Measurements from ENCODE around the gene DNAAF1. TPM values are rescaled to one million over a fixed set of nuclear protein-coding genes. Genes with fewer than 3 reads are reported as not detected.

Gene DNAAF1
- total RNA-seq, 4 donors from 2014 or later, result under 0.01 TPM; not detected in 3

DNA sequence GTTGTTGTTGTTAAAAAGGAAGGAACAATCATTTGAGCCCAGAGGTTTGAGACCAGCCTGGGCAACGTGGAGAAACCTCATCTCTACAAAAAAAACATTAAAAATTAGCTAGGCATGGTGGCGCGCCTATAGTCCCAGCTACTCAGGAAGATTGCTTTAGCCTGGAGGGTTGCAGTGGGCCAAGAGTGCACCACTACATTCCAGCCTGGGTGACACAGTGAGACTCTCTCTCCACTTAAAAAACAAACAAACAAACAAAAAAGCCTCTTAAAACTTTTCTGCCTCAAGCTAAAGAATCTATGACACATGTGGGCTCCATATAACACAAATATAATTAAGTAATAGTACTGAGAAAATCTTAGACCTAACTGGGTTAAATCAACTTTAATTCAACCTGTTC lies 40.9 kb upstream of the DNAAF1 start:
- 56 to 78% methylated on average over 3 of the region's 3 CpGs for WGBS, 2 donors
- peak overlapping the region in 3 of 4 donors; percentile 7 to 80 (median 60) for H3K27ac ChIP-seq

DNA sequence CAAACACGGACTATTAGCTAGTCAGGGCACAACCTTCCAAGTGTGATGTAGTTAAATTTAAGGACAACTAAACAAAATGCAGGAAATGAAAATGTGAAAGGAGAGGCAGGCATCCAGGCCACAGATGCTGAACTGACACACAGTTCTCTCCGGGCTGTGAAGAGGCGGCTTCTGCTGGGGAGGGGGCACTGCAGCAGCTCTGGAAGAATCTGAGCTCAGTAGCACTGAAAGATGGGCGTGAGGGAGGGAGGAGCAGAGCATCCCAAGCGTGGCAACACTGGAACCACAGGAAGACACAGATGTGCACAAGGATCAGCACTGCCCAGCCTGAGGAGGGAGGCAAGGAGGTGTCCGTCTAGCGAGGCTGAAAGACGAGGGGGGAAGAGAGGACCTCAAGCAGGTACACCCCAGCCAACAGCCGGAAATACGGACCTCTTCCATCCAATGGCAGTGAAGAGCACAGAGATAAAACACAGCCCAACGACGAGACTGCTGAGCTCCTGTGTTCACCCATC lies 39.8 kb upstream of the DNAAF1 start:
- Histone ChIP-seq H3K36me3 (peaks cover 0 to 57% (median 0%) of the 10 kb centered on the region in 3 donors), H3K4me1 (peaks cover 0 to 59% (median 7%) of the 10 kb centered on the region in 3 donors), H3K4me3 (no peak overlapping the region), H3K27ac (no peak overlapping the region), H3K9me3 (no peaks in the 10 kb centered on the region), H3K27me3 (no peaks in the 10 kb centered on the region)
- intact Hi-C loops (cut with DNase I), result no loop called here
- DNase-seq, result no peak
- WGBS, 2 donors, result 81% methylated on average over 11 to 12 of the region's 12 CpGs
- TF ChIP-seq CTCF (IDR thresholded peaks at IDR 0.05) (no peak), POLR2A (IDR thresholded peaks at IDR 0.05) (no peak)

More for the DNA sequence above, 40.9 kb upstream of the DNAAF1 start:
- Histone ChIP-seq H3K4me3 (no peak overlapping the region), H3K9me3 (no peaks in the 10 kb centered on the region), H3K4me1 (peaks cover 0 to 62% (median 7%) of the 10 kb centered on the region in 3 donors), H3K36me3 (peaks cover 0 to 62% (median 0%) of the 10 kb centered on the region in 3 donors), H3K27me3 (no peaks in the 10 kb centered on the region)
- DNase-seq, result no peak
- intact Hi-C loops (cut with DNase I), result no loop called here
- no peak for TF ChIP-seq CTCF (IDR thresholded peaks at IDR 0.05)
- TF ChIP-seq POLR2A (IDR thresholded peaks at IDR 0.05), result no peak

DNA sequence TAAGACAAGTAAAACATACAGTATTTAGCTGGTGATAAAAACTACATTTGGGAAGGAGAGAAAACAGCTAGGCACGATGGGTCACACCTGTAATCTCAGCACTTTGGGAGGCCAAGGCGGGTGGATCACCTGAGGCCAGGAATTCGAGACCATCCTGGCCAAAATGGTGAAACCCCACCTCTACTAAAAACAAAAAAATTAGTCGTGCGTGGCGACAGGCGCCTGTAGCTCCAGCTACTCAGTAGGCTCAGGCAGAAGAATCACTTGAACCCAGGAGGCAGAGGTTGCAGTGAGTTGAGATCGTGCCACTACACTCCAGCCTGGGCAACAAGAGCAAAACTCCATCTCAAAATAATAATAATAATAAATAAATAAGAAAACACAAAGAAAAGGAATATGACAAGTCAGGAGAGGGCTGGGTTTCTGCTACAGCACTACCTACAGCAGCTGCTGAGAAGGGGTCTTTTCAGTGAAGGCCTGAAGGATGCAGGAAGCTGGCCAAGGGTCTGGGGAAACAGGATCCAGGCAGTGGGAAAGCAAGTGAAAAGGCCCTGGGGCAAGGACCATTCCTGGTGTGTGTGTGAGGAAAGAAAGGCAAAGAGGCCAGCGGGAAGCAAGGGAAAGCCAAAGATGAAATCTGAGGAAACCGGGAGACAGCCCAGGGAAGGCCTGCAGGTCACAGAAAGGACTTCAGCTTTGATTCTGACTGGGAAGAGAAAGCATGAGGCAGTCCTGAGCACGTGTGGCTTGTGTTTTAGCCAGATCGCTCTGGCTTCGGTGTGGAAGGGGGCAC lies 39.0 kb upstream of the DNAAF1 start:
- H3K36me3 ChIP-seq, result peaks cover 0 to 57% (median 0%) of the 10 kb centered on the region in 3 donors
- no peak overlapping the region for H3K27ac ChIP-seq
- intact Hi-C loops (cut with DNase I), result no loop called here
- no peak for DNase-seq
- H3K4me3 ChIP-seq, result no peak overlapping the region
- 82 to 87% methylated on average over 12 to 13 of the region's 13 CpGs for WGBS, 2 donors
- H3K27me3 ChIP-seq, result no peaks in the 10 kb centered on the region
- no peaks in the 10 kb centered on the region for H3K9me3 ChIP-seq
- peaks cover 0 to 64% (median 7%) of the 10 kb centered on the region in 3 donors for H3K4me1 ChIP-seq
- TF ChIP-seq CTCF (IDR thresholded peaks at IDR 0.05) (no peak), POLR2A (IDR thresholded peaks at IDR 0.05) (no peak)

DNA sequence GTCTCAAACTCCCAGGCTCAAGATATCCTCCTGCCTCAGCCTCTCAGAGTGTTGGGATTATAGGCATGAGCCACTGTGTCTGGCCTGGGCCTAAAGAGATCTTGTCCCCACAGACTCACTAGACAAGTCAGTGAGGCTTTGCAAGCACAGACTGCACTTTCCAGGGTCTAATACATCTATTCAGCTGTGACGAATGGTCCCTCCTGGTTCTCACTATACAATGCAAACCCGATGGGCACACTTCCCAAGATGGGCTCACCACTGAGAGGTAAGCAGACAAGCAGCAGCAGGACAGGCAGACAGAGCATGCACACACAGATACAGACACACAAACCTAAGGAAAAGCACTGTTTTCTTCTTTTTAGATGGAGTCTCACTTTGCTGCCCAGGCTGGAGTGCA lies 37.2 kb upstream of the DNAAF1 start:
- Histone ChIP-seq H3K36me3 (peaks cover 0 to 50% (median 0%) of the 10 kb centered on the region in 3 donors), H3K27ac (no peak overlapping the region), H3K4me1 (peaks cover 0 to 58% (median 7%) of the 10 kb centered on the region in 3 donors), H3K9me3 (no peaks in the 10 kb centered on the region), H3K4me3 (no peak overlapping the region), H3K27me3 (no peaks in the 10 kb centered on the region)
- intact Hi-C loops (cut with DNase I), result no loop called here
- no peak for DNase-seq
- 43 to 60% methylated on average over 1 of the region's 2 CpGs for WGBS, 2 donors
- TF ChIP-seq POLR2A (IDR thresholded peaks at IDR 0.05) (no peak), CTCF (IDR thresholded peaks at IDR 0.05) (no peak)

- Histone ChIP-seq H3K27ac (peak overlapping the region in 2 of 4 donors; percentile 6 to 16), H3K4me3 (no peak overlapping the region), H3K9me3 (no peaks in the 10 kb centered on the region), H3K4me1 (peaks cover 0 to 58% (median 3%) of the 10 kb centered on the region in 3 donors), H3K27me3 (no peaks in the 10 kb centered on the region), H3K36me3 (peaks cover 0 to 50% (median 0%) of the 10 kb centered on the region in 3 donors)
- intact Hi-C loops (cut with DNase I), result no loop called here
- 64 to 71% methylated on average over 6 of the region's 6 CpGs for WGBS, 2 donors
- TF ChIP-seq POLR2A (IDR thresholded peaks at IDR 0.05) (no peak), CTCF (IDR thresholded peaks at IDR 0.05) (no peak)
- no peak for DNase-seq
Measured at GRCh38 chr16:84109598-84110335, 35.3 kb upstream of the DNAAF1 start.

Data from esophagus squamous epithelium (tissue), 5 donors.